Liver (tissue), 9 donors: ENCODE data around the gene SPATA32. TPM values are rescaled to one million over a fixed set of nuclear protein-coding genes. Genes with fewer than 3 reads are reported as not detected.

ENCODE experiments used
- DNase-seq: peaks from one replicate; pipeline ENCODE4 v3.0.0-alpha.2; 2017; ENCODE audit warnings: low spot score
- H3K27ac ChIP-seq, 2 donors: one replicate each; pipeline ENCODE4 v1.7.0; 2013; ENCODE audit warnings: inconsistent platforms in 2 of 2, low read length in 2 of 2, control low read depth in 1 of 2, low read depth in 1 of 2, mild to moderate bottlenecking in 1 of 2
- H3K27me3 ChIP-seq, 4 donors: one replicate each; pipeline versions ENCODE4 v1.6.1 to v1.7.0; 2013; ENCODE audit warnings: low read length in 3 of 4, inconsistent platforms in 1 of 4, mild to moderate bottlenecking in 1 of 4, moderate library complexity in 1 of 4; ENCODE audit not compliant: control insufficient read depth in 4 of 4, insufficient read depth in 4 of 4
- H3K36me3 ChIP-seq, 4 donors: one replicate each; pipeline versions ENCODE4 v1.6.1 to v1.7.0; 2013; ENCODE audit warnings: low read length in 3 of 4, mild to moderate bottlenecking in 3 of 4, low read depth in 1 of 4, moderate library complexity in 1 of 4; ENCODE audit not compliant: control insufficient read depth in 4 of 4, insufficient read depth in 3 of 4
- H3K4me1 ChIP-seq, 4 donors: one replicate each; pipeline versions ENCODE4 v1.6.1 to v1.7.0; 2013; ENCODE audit warnings: low read length in 3 of 4, mild to moderate bottlenecking in 3 of 4, moderate library complexity in 1 of 4; ENCODE audit not compliant: control insufficient read depth in 4 of 4, insufficient read depth in 4 of 4
- H3K4me3 ChIP-seq, 3 donors: one replicate each; pipeline versions ENCODE4 v1.6.1 to v1.7.0; 2013; ENCODE audit warnings: low read length in 3 of 3, control low read depth in 1 of 3, low read depth in 1 of 3, mild to moderate bottlenecking in 1 of 3
- H3K9ac ChIP-seq, 2 donors: one replicate each; pipeline ENCODE4 v1.7.0; 2013; ENCODE audit warnings: low read length in 2 of 2, mild to moderate bottlenecking in 2 of 2, moderate library complexity in 2 of 2, control low read depth in 1 of 2, low read depth in 1 of 2
- H3K9me3 ChIP-seq, 4 donors: one replicate each; pipeline versions ENCODE4 v1.6.1 to v1.7.0; 2013; ENCODE audit warnings: low read length in 3 of 4; ENCODE audit not compliant: control insufficient read depth in 4 of 4
- ATF3 ChIP-seq: IDR thresholded peaks from 2 replicates; pipeline ENCODE4 v1.6.1; 2016; ENCODE audit warnings: antibody characterized with exemption
- CTCF ChIP-seq: fragments of 150-350 bp; IDR thresholded peaks from 2 replicates; pipeline ENCODE4 v1.5.1; 2017; ENCODE audit warnings: improper control_type of control experiment, low read depth, low read length; ENCODE audit not compliant: missing input control
- EGR1 ChIP-seq, 2 donors: IDR thresholded peaks; 2 replicates each; pipeline ENCODE4 v1.6.1; 2016 to 2018; ENCODE audit warnings: antibody characterized with exemption in 2 of 2, low read depth in 2 of 2
- FOXA1 ChIP-seq: IDR thresholded peaks from 2 replicates; pipeline ENCODE4 v1.6.1; 2016; ENCODE audit warnings: antibody characterized with exemption
- FOXA2 ChIP-seq: IDR thresholded peaks from 2 replicates; pipeline ENCODE4 v1.6.1; 2016; ENCODE audit warnings: antibody characterized with exemption
- GABPA ChIP-seq, 2 donors: IDR thresholded peaks in 1 of 2; conservative IDR thresholded peaks in 1 of 2; 2 replicates each; pipeline ENCODE4 v1.6.1; 2016; ENCODE audit warnings: antibody characterized with exemption in 2 of 2, mild to moderate bottlenecking in 1 of 2, moderate library complexity in 1 of 2
- HNF4A ChIP-seq, 2 donors: conservative IDR thresholded peaks; 2 replicates each; pipeline ENCODE4 v1.6.1; 2016; ENCODE audit warnings: antibody characterized with exemption in 2 of 2, mild to moderate bottlenecking in 2 of 2
- HNF4G ChIP-seq: IDR thresholded peaks from 2 replicates; pipeline ENCODE4 v1.6.1; 2016; ENCODE audit warnings: antibody characterized with exemption
- JUND ChIP-seq, 2 donors: IDR thresholded peaks; 2 replicates each; pipeline ENCODE4 v1.6.1; 2016; ENCODE audit warnings: antibody characterized with exemption in 2 of 2
- MAX ChIP-seq: IDR thresholded peaks from 2 replicates; pipeline ENCODE4 v1.6.1; 2016; ENCODE audit warnings: antibody characterized with exemption
- NR2F2 ChIP-seq: IDR thresholded peaks from 2 replicates; pipeline ENCODE4 v1.6.1; 2016; ENCODE audit warnings: antibody characterized with exemption
- RAD21 ChIP-seq, 2 donors: IDR thresholded peaks; 2 replicates each; pipeline ENCODE4 v1.6.1; 2016; ENCODE audit warnings: antibody characterized with exemption in 2 of 2, mild to moderate bottlenecking in 2 of 2
- REST ChIP-seq: IDR thresholded peaks from 2 replicates; pipeline ENCODE4 v1.6.1; 2016; ENCODE audit warnings: antibody characterized with exemption, mild to moderate bottlenecking
- RXRA ChIP-seq, 2 donors: IDR thresholded peaks; 2 replicates each; pipeline ENCODE4 v1.6.1; 2017 to 2018; ENCODE audit warnings: antibody characterized with exemption in 2 of 2, mild to moderate bottlenecking in 1 of 2
- SP1 ChIP-seq: IDR thresholded peaks from 2 replicates; pipeline ENCODE4 v1.6.1; 2018; ENCODE audit warnings: antibody characterized with exemption, mild to moderate bottlenecking
- TAF1 ChIP-seq: conservative IDR thresholded peaks from 2 replicates; pipeline ENCODE4 v1.6.1; 2016; ENCODE audit warnings: antibody characterized with exemption, mild to moderate bottlenecking
- YY1 ChIP-seq: IDR thresholded peaks from 2 replicates; pipeline ENCODE4 v1.6.1; 2016; ENCODE audit warnings: antibody characterized with exemption, mild to moderate bottlenecking
- ZBTB33 ChIP-seq: IDR thresholded peaks from 2 replicates; pipeline ENCODE4 v1.6.1; 2016; ENCODE audit warnings: antibody characterized with exemption
- whole genome bisulfite sequencing: extraction: QIAGEN DNeasy Blood & Tissue Kit; methylation state at CpG from one replicate; pipeline ENCODE4 v1.1.7; 2013; 5-methylcytosine and 5-hydroxymethylcytosine counted together
- polyA plus RNA-seq, 2 donors: library from polyadenylated mRNA; stranded (reverse) in 1 of 2; unstranded in 1 of 2; fragments of 200-250 nt in 1 of 2; fragments of >200 nt in 1 of 2; fragmentation: Nextera tagmentation in 1 of 2; extraction: Ambion mirVana in 1 of 2; gene quantifications; one replicate each; pipeline versions ENCODE4 v1.2.1 to v1.2.3, GENCODE V29; 2013 to 2015
- total RNA-seq, 2 donors: library from RNA; depleted of rRNA; stranded (reverse); fragments of >200 nt; gene quantifications; one replicate each; pipeline ENCODE4 v1.2.3, GENCODE V29; 2014
- donor health status: healthy.
- donor health status: healthy.
- donor health status: healthy.
- donor health status: healthy.
- donor health status: healthy.

SPATA32 gene
- total and polyA plus RNA-seq, 4 donors, result not detected

GRCh38 chr17:45273551-45273957, 11.7 kb upstream of the SPATA32 start:
- no peak overlapping the region for H3K4me3 ChIP-seq
- no peaks in the 10 kb centered on the region for H3K9me3 ChIP-seq
- H3K27ac ChIP-seq, result peak overlapping the region; percentile 69 to 73
- H3K4me1 ChIP-seq, result peaks cover 14 to 42% (median 35%) of the 10 kb centered on the region in 4 donors
- no peak for DNase-seq
- no peak overlapping the region for H3K9ac ChIP-seq
- WGBS, result 43% methylated on average over 16 of the region's 16 CpGs
- peaks cover 10 to 23% (median 21%) of the 10 kb centered on the region in 4 donors for H3K36me3 ChIP-seq
- no peaks in the 10 kb centered on the region for H3K27me3 ChIP-seq
- TF ChIP-seq JUND (IDR thresholded peaks at IDR 0.05) (peak; percentile 57 to 84), EGR1 (IDR thresholded peaks at IDR 0.05; ENCODE audit: low read depth in 2 of 2) (no peak), NR2F2 (peak; percentile 78), RXRA (IDR thresholded peaks at IDR 0.05) (peak; percentile 93 to 98), MAX (no peak), FOXA1 (no peak), HNF4A (conservative IDR thresholded peaks at IDR 0.05) (peak; percentile 79 to 82), CTCF (no peak), GABPA (IDR thresholded peaks at IDR 0.05 in 1 of 2, conservative IDR thresholded peaks at IDR 0.05 in 1 of 2) (no peak), HNF4G (peak; percentile 44), REST (no peak), ZBTB33 (no peak), ATF3 (no peak), RAD21 (IDR thresholded peaks at IDR 0.05) (peak; percentile 33 to 38), YY1 (no peak), FOXA2 (no peak), SP1 (peak; percentile 77), TAF1 (no peak)
